Stimulated activated CD8-positive, alpha-beta memory T cell treated with anti-CD3 and anti-CD28 coated beads, Interleukin-12 subunit alpha, Interleukin-12 subunit beta, amount 100 ng/mL, for 24 hours (primary cell): Measurements from ENCODE around the gene MPPED1.

Source experiments
- DNase-seq: peaks from one replicate; pipeline ENCODE4 v3.0.0-alpha.2; 2020; ENCODE audit errors: extremely low read depth

MPPED1 gene

GRCh38 chr22:43392385-43392989, 19.3 kb upstream of the MPPED1 start:
- no peak for DNase-seq

GRCh38 chr22:43393132-43393843, 18.5 kb upstream of the MPPED1 start:
- no peak for DNase-seq

GRCh38 chr22:43393844-43394474, 17.9 kb upstream of the MPPED1 start:
- no peak for DNase-seq

- no peak for DNase-seq
These were observed 16.6 kb upstream of the MPPED1 start for GRCh38 chr22:43395086-43395695.

GRCh38 chr22:43396321-43396933, 15.4 kb upstream of the MPPED1 start:
- no peak for DNase-seq

- DNase-seq, result no peak
These were observed 14.8 kb upstream of the MPPED1 start for GRCh38 chr22:43396934-43397457.

GRCh38 chr22:43397766-43398165, 14.0 kb upstream of the MPPED1 start:
- no peak for DNase-seq

- no peak for DNase-seq
These were observed 13.6 kb upstream of the MPPED1 start for GRCh38 chr22:43398246-43398645.

GRCh38 chr22:43398910-43399309, 12.9 kb upstream of the MPPED1 start:
- DNase-seq, result no peak

GRCh38 chr22:43399338-43399979, 12.4 kb upstream of the MPPED1 start:
- no peak for DNase-seq

GRCh38 chr22:43399980-43400358, 11.8 kb upstream of the MPPED1 start:
- DNase-seq, result no peak

GRCh38 chr22:43400449-43400848, 11.4 kb upstream of the MPPED1 start:
- no peak for DNase-seq

GRCh38 chr22:43401233-43401632, 10.6 kb upstream of the MPPED1 start:
- no peak for DNase-seq

GRCh38 chr22:43401661-43402060, 10.2 kb upstream of the MPPED1 start:
- DNase-seq, result no peak

GRCh38 chr22:43402128-43402527, 9.7 kb upstream of the MPPED1 start:
- DNase-seq, result no peak

GRCh38 chr22:43404673-43405385, 7.0 kb upstream of the MPPED1 start:
- DNase-seq, result no peak

GRCh38 chr22:43406186-43406790, 5.5 kb upstream of the MPPED1 start:
- no peak for DNase-seq

GRCh38 chr22:43407591-43407990, 4.2 kb upstream of the MPPED1 start:
- DNase-seq, result no peak

- no peak for DNase-seq
These were observed 3.8 kb upstream of the MPPED1 start for GRCh38 chr22:43408009-43408408.

- no peak for DNase-seq
These were observed 2.8 kb upstream of the MPPED1 start for GRCh38 chr22:43409046-43409445.

- DNase-seq, result no peak
These were observed 2.0 kb upstream of the MPPED1 start for GRCh38 chr22:43409800-43410199.
